Activated T-cell treated with anti-CD3 and anti-CD28 coated beads for 1 hour (primary cell): ENCODE measurements around the gene TSNAX.

Experiments
- DNase-seq: peaks from one replicate; pipeline ENCODE4 v3.0.0-alpha.2; 2020; ENCODE audit warnings: low read depth

TSNAX gene

DNA sequence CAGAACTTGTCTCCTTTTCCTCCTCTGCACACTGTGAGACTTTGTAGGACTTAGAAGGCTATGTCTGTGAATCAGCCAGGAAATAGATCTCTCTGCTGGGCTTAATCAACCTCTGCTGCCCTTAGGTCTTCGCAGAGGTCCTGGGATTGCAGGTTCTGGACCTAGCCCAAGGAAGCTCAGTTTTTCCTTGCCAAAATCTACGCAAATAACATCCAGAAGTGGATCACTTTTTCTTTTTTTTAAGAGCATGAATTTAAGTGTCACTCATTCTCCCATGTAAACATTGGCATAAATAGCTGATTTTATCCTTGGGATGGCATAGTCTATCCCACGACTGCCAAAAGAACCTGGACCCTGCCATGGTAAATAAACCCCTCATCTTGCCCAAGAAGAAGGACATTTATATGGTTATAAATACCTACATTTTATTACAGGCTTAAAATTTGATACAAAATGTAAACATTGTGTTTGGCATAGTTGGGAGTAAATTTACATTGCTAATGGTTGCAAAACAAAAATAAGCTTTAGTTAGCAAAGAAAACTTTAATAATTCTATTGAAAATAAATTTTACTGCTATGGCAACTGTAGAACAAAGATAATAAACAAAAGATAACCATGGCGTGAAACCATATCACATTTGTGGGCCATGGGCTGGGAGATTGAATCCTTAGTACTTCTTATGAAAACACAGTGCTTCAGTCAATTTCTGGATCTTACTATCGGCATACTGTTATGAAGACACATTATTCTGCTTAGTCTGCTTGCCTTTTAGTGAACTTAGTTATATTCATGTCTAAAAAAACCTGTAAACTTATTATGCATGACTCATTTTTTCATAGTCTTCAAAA lies 73.6 kb downstream of the TSNAX start:
- DNase-seq = no peak

- no peak for DNase-seq
Observed at GRCh38 chr1:231602673-231602984, 74.2 kb downstream of the TSNAX start.

DNA sequence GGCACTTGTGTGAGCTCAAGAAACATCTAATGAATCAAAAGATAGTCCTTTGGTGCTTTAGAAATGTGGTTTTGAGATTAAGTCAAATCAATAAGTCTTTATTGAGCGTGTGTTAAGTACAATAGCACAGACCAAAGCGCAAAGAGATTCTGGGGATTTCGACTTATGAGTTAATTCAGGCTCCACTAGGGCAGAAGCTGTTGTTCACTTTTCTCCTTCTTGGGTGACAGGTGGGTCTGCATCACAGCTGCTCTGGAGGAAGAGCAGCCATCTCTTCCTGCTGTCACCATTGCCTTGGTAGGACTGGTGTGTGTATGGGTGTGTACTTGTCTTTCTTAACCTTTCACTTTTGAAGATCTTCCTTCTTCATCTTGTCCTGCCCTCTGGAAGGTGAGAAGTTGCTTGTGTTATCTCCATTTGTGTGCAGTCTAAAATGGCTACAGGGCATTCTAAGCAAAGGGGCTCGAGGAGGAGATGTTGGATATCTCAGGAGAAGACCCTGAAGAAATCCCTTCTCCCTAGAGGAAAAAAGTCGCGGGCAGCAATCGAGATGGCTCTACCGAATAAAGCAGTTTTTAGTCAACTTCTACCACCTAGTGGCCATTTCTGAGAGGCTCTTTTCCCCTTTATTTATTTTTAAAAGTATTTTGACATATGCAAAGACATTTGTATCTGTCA lies 75.3 kb downstream of the TSNAX start:
- DNase-seq = no peak

DNA sequence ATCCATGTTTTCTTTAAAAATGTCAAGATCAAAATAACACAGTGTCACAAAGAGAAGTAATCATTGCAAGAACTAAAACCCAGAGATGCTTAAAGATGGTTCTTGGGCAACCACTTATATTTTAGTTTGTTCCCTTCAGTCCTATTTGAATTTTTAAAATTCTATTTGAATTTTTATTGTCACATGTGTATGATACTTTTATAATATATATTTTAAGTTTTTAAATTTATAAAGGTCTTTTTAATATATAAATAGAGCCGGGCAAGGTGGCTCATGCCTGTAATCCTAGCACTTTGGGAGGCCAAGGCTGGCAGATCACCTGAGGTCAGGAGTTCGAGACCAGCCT lies 75.8 kb downstream of the TSNAX start:
- DNase-seq = no peak

- DNase-seq = no peak
Observed at GRCh38 chr1:231605149-231606100, 77.0 kb downstream of the TSNAX start.

GRCh38 chr1:231606712-231607111 lies 78.2 kb downstream of the TSNAX start:
- no peak for DNase-seq

GRCh38 chr1:231610388-231610787 lies 81.9 kb downstream of the TSNAX start:
- no peak for DNase-seq

- no peak for DNase-seq
Observed at GRCh38 chr1:231611111-231611510, 82.6 kb downstream of the TSNAX start.

GRCh38 chr1:231611851-231612250 lies 83.4 kb downstream of the TSNAX start:
- no peak for DNase-seq

DNA sequence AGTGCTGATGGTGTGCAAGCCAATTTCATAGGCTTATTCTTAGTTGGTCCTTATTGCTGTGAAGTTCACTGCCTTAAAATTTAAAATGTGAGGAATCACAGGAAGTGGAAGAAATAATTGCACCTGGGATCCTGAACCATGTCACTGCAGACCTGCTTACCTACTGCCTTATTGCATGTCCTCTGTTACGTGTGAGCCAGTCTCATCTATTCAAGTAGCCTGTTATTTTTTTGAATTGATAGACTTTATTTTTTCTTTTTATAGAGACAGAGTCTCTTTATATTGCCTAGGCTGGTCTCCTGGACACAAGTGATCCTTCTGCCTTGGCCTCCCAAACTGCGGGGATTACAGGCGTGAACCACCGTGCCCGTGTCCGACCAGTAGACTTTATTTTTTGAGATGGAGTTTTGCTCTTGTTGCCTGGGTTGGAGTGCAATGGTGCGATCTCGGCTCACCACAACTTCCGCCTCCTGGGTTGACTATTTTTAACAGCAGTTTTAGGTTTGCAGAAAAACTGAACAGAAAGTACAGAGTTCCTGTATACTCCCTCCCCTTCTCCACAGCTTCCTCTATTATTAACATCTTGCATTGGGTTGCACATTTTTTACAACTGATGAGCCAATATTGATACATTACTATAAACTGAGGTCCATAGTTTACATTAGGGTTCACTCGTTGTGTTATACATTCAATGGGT lies 84.1 kb downstream of the TSNAX start:
- no peak for DNase-seq

- DNase-seq = no peak
Observed at GRCh38 chr1:231613419-231614349, 85.2 kb downstream of the TSNAX start.
